Prostate gland (tissue), 2 donors: ENCODE data around the gene VCAN.

ENCODE experiments used
- POLR2A ChIP-seq: fragments of 450-650 bp; IDR thresholded peaks from one replicate; pipeline ENCODE4 v1.6.1; 2016; ENCODE audit warnings: antibody characterized with exemption, mild to moderate bottlenecking
- POLR2AphosphoS5 ChIP-seq: sonication (generic); formaldehyde crosslinking; IDR thresholded peaks from one replicate; pipeline ENCODE4 v1.6.1; 2017; ENCODE audit warnings: antibody characterized with exemption
- TF ChIP-seq, protein P1 (sequence below), 4 experiments: fragments of 200-600 bp in 2 of 4; fragments of 450-650 bp in 2 of 4; sonication (generic) in 2 of 4; IDR thresholded peaks; 1 replicate in 3 of 4; 2 replicates in 1 of 4; pipeline ENCODE4 v1.5.1; 2016 to 2019; ENCODE audit warnings: antibody characterized with exemption in 4 of 4, mild to moderate bottlenecking in 2 of 4, moderate library complexity in 2 of 4

DNA sequence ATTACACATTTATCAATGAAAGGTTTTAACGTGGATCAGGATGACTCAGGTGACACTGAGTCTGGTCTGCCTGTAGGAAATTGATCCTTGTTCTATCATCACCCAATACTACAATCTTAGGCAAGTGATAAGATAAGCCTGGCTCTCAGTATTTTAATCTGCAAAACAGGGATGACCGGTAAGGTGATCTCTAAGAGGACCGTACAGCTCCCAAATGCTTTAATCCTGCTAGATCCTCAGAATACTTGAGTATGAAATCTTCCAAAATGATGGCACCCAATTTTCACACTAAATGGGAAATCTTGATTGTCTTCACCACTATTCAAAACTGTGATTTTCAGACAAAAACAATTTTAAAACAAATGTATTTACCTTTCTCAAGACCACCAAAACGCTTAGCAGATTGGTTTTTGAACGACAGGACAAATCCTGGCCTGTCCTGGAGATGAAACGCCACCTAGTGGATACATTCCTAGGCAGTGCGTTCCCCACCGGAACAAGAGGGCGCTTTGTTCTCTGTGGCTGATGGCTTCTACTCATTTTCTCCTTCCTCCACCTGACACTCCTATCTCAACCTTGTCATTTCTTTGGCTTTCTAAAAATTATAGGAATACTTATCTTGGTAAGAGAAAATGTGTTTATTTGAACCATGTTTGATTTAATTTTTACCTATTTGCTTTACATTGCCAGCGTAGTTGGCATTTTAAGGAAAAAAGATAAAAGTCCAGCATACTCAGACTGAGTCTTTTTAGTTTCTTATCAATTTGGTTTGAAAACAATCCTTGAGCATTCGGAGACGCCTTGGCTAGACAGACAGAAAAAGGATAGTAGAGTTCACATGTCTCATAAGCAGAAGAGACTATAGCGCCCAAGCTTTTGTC is 41.2 kb upstream of the VCAN start:
- TF ChIP-seq POLR2A, result no peak
- TF ChIP-seq, protein P1, sequence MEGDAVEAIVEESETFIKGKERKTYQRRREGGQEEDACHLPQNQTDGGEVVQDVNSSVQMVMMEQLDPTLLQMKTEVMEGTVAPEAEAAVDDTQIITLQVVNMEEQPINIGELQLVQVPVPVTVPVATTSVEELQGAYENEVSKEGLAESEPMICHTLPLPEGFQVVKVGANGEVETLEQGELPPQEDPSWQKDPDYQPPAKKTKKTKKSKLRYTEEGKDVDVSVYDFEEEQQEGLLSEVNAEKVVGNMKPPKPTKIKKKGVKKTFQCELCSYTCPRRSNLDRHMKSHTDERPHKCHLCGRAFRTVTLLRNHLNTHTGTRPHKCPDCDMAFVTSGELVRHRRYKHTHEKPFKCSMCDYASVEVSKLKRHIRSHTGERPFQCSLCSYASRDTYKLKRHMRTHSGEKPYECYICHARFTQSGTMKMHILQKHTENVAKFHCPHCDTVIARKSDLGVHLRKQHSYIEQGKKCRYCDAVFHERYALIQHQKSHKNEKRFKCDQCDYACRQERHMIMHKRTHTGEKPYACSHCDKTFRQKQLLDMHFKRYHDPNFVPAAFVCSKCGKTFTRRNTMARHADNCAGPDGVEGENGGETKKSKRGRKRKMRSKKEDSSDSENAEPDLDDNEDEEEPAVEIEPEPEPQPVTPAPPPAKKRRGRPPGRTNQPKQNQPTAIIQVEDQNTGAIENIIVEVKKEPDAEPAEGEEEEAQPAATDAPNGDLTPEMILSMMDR (IDR thresholded peaks at IDR 0.05), result peak; percentile 25 to 66 (median 61)
- TF ChIP-seq POLR2AphosphoS5, result peak; percentile 10
